H1 (cell line): Measurements from ENCODE around the gene KLHL29. TPM values are rescaled to one million over a fixed set of nuclear protein-coding genes. Genes with fewer than 3 reads are reported as not detected.

Source experiments
- SUZ12 ChIP-seq: fragments of 200-600 bp; sonication (generic); IDR thresholded peaks from 2 replicates; pipeline ENCODE4 v1.6.1; 2012; ENCODE audit warnings: mild to moderate bottlenecking, inconsistent platforms, low read length, moderate library complexity, mixed read lengths
- polyA plus RNA-seq, 7 experiments: library from polyadenylated mRNA; depleted of rRNA in 3 of 7; stranded (reverse) in 5 of 7; unstranded in 2 of 7; fragments of >200 nt in 5 of 7; fragments of 200-250 nt in 2 of 7; gene quantifications; 1 replicate in 5 of 7; 2 replicates in 1 of 7; 4 replicates in 1 of 7; pipeline versions ENCODE4 v1.2.1 to v1.2.3, GENCODE V29; 2011 to 2013; ENCODE audit warnings: missing spikeins in 2 of 7, mixed read lengths in 2 of 7
- total RNA-seq: library from RNA; stranded (reverse); fragmentation: NEBNext Ultra II Directional; extraction: Animal tissue kit (Norgen Biotek cat#: 25700); gene quantifications from 2 replicates; pipeline ENCODE4 v1.2.1, GENCODE V29; 2021
- TF ChIP-seq, protein P1 (sequence below): fragments of 300-600 bp; sonication (generic); IDR thresholded peaks from 2 replicates; pipeline ENCODE4 v1.7.1; 2012; ENCODE audit warnings: low read length, moderate library complexity, mild to moderate bottlenecking, inconsistent platforms; ENCODE audit not compliant: insufficient replicate concordance
- TF ChIP-seq, protein P2 (sequence below): IDR thresholded peaks from 2 replicates; pipeline ENCODE4 v1.6.1; 2012; ENCODE audit warnings: inconsistent platforms

Gene KLHL29
- total and polyA plus RNA-seq, 2 of the 8 experiments (the other 6 are each of a cell fraction or from before 2014, with no cell fraction given): 1.1 to 4.7 TPM

DNA sequence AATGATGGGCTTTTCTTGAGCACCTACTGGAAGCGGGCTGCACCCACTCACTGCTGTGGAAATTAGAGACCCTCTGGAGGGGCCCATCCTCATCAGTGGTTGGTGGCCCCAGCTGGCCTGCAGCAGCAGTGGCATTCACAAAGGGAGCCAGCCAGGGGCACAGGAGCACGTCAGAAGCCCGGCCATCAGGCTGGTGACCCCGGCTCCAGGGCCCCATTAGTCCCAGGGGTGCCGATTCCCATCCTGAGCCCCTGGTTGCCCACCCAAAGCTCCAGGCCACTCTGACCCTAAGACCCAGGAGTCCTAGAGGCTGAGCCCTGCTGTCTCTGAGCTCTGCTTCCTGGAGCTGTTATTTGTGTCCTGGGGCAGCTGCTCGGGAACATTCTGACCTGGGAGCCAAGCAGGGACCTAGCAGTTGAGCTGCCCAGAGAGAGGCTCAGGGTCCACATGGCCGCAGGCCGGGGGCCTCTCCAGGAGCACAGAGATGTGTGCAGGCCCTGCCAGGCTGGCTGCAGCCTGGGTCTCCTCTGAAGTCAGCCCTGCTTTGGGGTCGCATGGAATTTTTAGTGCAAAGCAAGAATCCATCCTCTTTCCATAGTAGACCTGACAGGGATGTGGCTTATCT is 207.2 kb downstream of the KLHL29 start (continued):
- TF ChIP-seq, protein P1, sequence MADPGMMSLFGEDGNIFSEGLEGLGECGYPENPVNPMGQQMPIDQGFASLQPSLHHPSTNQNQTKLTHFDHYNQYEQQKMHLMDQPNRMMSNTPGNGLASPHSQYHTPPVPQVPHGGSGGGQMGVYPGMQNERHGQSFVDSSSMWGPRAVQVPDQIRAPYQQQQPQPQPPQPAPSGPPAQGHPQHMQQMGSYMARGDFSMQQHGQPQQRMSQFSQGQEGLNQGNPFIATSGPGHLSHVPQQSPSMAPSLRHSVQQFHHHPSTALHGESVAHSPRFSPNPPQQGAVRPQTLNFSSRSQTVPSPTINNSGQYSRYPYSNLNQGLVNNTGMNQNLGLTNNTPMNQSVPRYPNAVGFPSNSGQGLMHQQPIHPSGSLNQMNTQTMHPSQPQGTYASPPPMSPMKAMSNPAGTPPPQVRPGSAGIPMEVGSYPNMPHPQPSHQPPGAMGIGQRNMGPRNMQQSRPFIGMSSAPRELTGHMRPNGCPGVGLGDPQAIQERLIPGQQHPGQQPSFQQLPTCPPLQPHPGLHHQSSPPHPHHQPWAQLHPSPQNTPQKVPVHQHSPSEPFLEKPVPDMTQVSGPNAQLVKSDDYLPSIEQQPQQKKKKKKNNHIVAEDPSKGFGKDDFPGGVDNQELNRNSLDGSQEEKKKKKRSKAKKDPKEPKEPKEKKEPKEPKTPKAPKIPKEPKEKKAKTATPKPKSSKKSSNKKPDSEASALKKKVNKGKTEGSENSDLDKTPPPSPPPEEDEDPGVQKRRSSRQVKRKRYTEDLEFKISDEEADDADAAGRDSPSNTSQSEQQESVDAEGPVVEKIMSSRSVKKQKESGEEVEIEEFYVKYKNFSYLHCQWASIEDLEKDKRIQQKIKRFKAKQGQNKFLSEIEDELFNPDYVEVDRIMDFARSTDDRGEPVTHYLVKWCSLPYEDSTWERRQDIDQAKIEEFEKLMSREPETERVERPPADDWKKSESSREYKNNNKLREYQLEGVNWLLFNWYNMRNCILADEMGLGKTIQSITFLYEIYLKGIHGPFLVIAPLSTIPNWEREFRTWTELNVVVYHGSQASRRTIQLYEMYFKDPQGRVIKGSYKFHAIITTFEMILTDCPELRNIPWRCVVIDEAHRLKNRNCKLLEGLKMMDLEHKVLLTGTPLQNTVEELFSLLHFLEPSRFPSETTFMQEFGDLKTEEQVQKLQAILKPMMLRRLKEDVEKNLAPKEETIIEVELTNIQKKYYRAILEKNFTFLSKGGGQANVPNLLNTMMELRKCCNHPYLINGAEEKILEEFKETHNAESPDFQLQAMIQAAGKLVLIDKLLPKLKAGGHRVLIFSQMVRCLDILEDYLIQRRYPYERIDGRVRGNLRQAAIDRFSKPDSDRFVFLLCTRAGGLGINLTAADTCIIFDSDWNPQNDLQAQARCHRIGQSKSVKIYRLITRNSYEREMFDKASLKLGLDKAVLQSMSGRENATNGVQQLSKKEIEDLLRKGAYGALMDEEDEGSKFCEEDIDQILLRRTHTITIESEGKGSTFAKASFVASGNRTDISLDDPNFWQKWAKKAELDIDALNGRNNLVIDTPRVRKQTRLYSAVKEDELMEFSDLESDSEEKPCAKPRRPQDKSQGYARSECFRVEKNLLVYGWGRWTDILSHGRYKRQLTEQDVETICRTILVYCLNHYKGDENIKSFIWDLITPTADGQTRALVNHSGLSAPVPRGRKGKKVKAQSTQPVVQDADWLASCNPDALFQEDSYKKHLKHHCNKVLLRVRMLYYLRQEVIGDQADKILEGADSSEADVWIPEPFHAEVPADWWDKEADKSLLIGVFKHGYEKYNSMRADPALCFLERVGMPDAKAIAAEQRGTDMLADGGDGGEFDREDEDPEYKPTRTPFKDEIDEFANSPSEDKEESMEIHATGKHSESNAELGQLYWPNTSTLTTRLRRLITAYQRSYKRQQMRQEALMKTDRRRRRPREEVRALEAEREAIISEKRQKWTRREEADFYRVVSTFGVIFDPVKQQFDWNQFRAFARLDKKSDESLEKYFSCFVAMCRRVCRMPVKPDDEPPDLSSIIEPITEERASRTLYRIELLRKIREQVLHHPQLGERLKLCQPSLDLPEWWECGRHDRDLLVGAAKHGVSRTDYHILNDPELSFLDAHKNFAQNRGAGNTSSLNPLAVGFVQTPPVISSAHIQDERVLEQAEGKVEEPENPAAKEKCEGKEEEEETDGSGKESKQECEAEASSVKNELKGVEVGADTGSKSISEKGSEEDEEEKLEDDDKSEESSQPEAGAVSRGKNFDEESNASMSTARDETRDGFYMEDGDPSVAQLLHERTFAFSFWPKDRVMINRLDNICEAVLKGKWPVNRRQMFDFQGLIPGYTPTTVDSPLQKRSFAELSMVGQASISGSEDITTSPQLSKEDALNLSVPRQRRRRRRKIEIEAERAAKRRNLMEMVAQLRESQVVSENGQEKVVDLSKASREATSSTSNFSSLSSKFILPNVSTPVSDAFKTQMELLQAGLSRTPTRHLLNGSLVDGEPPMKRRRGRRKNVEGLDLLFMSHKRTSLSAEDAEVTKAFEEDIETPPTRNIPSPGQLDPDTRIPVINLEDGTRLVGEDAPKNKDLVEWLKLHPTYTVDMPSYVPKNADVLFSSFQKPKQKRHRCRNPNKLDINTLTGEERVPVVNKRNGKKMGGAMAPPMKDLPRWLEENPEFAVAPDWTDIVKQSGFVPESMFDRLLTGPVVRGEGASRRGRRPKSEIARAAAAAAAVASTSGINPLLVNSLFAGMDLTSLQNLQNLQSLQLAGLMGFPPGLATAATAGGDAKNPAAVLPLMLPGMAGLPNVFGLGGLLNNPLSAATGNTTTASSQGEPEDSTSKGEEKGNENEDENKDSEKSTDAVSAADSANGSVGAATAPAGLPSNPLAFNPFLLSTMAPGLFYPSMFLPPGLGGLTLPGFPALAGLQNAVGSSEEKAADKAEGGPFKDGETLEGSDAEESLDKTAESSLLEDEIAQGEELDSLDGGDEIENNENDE: no peak
- no peak for TF ChIP-seq SUZ12
- TF ChIP-seq, protein P2, sequence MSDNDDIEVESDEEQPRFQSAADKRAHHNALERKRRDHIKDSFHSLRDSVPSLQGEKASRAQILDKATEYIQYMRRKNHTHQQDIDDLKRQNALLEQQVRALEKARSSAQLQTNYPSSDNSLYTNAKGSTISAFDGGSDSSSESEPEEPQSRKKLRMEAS: no peak
